Lower leg skin (tissue), 3 donors: ENCODE results near the gene SCP2D1.

Experiments used
- POLR2A ChIP-seq, 2 donors: fragments of 450-650 bp; IDR thresholded peaks; one replicate each; pipeline ENCODE4 v1.6.1; 2016 to 2017; ENCODE audit warnings: antibody characterized with exemption in 2 of 2, mild to moderate bottlenecking in 1 of 2, moderate library complexity in 1 of 2
- TF ChIP-seq, protein P1 (sequence below), 3 donors: fragments of 450-650 bp; IDR thresholded peaks; one replicate each; pipeline ENCODE4 v1.5.1; 2016; ENCODE audit warnings: antibody characterized with exemption in 3 of 3, mild to moderate bottlenecking in 3 of 3, moderate library complexity in 2 of 3

DNA sequence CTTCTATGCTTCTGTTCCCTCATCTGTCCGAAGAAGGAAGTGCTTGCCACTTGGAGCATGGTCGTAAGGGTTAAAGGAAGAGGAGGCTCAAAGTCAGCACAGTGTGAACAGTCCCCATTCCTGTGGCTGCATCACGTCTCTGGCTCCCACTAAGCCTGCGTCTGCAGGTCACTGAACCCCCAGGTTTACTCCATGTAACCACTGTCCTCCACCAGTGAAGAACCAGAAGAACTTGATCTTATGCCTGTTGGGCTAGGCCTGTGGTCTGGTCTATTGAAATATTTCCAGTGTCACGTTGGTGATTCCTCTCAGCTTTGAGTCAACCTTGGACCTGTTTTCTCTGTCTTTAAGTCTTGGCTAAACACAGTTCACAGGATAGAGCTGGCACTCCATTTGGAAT lies 45.9 kb upstream of the SCP2D1 start:
- TF ChIP-seq, protein P1, sequence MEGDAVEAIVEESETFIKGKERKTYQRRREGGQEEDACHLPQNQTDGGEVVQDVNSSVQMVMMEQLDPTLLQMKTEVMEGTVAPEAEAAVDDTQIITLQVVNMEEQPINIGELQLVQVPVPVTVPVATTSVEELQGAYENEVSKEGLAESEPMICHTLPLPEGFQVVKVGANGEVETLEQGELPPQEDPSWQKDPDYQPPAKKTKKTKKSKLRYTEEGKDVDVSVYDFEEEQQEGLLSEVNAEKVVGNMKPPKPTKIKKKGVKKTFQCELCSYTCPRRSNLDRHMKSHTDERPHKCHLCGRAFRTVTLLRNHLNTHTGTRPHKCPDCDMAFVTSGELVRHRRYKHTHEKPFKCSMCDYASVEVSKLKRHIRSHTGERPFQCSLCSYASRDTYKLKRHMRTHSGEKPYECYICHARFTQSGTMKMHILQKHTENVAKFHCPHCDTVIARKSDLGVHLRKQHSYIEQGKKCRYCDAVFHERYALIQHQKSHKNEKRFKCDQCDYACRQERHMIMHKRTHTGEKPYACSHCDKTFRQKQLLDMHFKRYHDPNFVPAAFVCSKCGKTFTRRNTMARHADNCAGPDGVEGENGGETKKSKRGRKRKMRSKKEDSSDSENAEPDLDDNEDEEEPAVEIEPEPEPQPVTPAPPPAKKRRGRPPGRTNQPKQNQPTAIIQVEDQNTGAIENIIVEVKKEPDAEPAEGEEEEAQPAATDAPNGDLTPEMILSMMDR (IDR thresholded peaks at IDR 0.05), result no peak
- TF ChIP-seq POLR2A (IDR thresholded peaks at IDR 0.05), result no peak
